Medulla oblongata (tissue), 1 donor: ENCODE data around the gene TSPAN15.

Experiments
- DNase-seq: peaks from one replicate; pipeline ENCODE4 v3.0.0-alpha.2; 2015; ENCODE audit errors: extremely low spot score

Gene TSPAN15

GRCh38 chr10:69451209-69451783 is at the start of gene TSPAN15:
TSS of gene TSPAN15 (plus strand) at chr10:69451465. CDS start at chr10:69451595, 130 bp downstream.
- peak; percentile 97 for DNase-seq

- DNase-seq: no peak
Observed at GRCh38 chr10:69402386-69402785, 48.9 kb upstream of the TSPAN15 start.

- DNase-seq: no peak
Observed at GRCh38 chr10:69403066-69403465, 48.2 kb upstream of the TSPAN15 start.

- no peak for DNase-seq
Observed at GRCh38 chr10:69403519-69403918, 47.7 kb upstream of the TSPAN15 start.

GRCh38 chr10:69404786-69405185 is 46.5 kb upstream of the TSPAN15 start:
- DNase-seq: no peak

- DNase-seq: no peak
Observed at GRCh38 chr10:69405221-69405620, 46.0 kb upstream of the TSPAN15 start.

GRCh38 chr10:69406302-69406811 is 44.9 kb upstream of the TSPAN15 start:
- DNase-seq: no peak

GRCh38 chr10:69406816-69407580 is 44.3 kb upstream of the TSPAN15 start:
- no peak for DNase-seq

- DNase-seq: peak; percentile 47
Observed at GRCh38 chr10:69407621-69408301, 43.5 kb upstream of the TSPAN15 start.

GRCh38 chr10:69408318-69409175 is 42.7 kb upstream of the TSPAN15 start:
- DNase-seq: peak; percentile 92

- no peak for DNase-seq
Observed at GRCh38 chr10:69409176-69409495, 42.1 kb upstream of the TSPAN15 start.

- peak; percentile 57 for DNase-seq
Observed at GRCh38 chr10:69409968-69410367, 41.3 kb upstream of the TSPAN15 start.

- DNase-seq: no peak
Observed at GRCh38 chr10:69410487-69410886, 40.8 kb upstream of the TSPAN15 start.

GRCh38 chr10:69411476-69411875 is 39.8 kb upstream of the TSPAN15 start:
- no peak for DNase-seq

GRCh38 chr10:69412232-69412790 is 39.0 kb upstream of the TSPAN15 start:
- DNase-seq: no peak

- peak; percentile 70 for DNase-seq
Observed at GRCh38 chr10:69413221-69413865, 37.9 kb upstream of the TSPAN15 start.

GRCh38 chr10:69414036-69415018 is 36.9 kb upstream of the TSPAN15 start:
- DNase-seq: no peak

- DNase-seq: no peak
Observed at GRCh38 chr10:69415049-69415448, 36.2 kb upstream of the TSPAN15 start.

GRCh38 chr10:69415951-69416350 is 35.3 kb upstream of the TSPAN15 start:
- no peak for DNase-seq

GRCh38 chr10:69416695-69417094 is 34.6 kb upstream of the TSPAN15 start, which contains the start of gene TACR2:
TSS of gene TACR2 (minus strand) at chr10:69416918. CDS start at chr10:69416323, 595 bp downstream.
- DNase-seq: no peak
